ENCODE data around the gene EXOC8. TPM values are rescaled to one million over a fixed set of nuclear protein-coding genes. Genes with fewer than 3 reads are reported as not detected.

Gene EXOC8
- total RNA-seq, 1 experiment from 2014 or later = 12.7 TPM

GRCh38 chr1:231384696-231385415 lies 47.2 kb upstream of the EXOC8 start:
- Histone ChIP-seq H4K20me1 (ENCODE audit: insufficient read depth) (peaks cover 36% of the 10 kb centered on the region), H3K9me2 (ENCODE audit: insufficient read depth) (no peaks in the 10 kb centered on the region), H3K4me1 (ENCODE audit: control insufficient read depth in 1 of 2, insufficient read depth in 2 of 2, low read length in 2 of 2) (peaks cover 23 to 40% of the 10 kb centered on the region in 2 experiments), H3K27ac (ENCODE audit: low read depth, low read length) (no peak overlapping the region), H3K27me3 (ENCODE audit: insufficient read depth, low read length) (no peaks in the 10 kb centered on the region), H3K9ac (ENCODE audit: low read length) (no peak overlapping the region), H2AFZ (ENCODE audit: low read depth, low read length, poor library complexity, severe bottlenecking) (no peak overlapping the region), H3K4me3 (replicated peaks in 1 of 2; ENCODE audit: low read depth in 1 of 2, low read length in 2 of 2) (no peak overlapping the region), H3K4me2 (ENCODE audit: low read length) (no peak overlapping the region), H3K36me3 (ENCODE audit: control insufficient read depth in 1 of 2, insufficient read depth in 2 of 2, low read length in 2 of 2) (no peaks in the 10 kb centered on the region), H3K79me2 (ENCODE audit: insufficient read depth, low read length) (peaks cover 98% of the 10 kb centered on the region), H3K9me3 (ENCODE audit: control insufficient read depth in 1 of 2, insufficient read depth in 1 of 2, low read depth in 1 of 2, low read length in 2 of 2) (no peaks in the 10 kb centered on the region)
- no peak for DNase-seq (ENCODE audit: low read depth, low spot score)
- CTCF ChIA-PET = no interaction called here
- RAD21 ChIA-PET (ENCODE audit: low non-redundant PET in 1 of 2, low total read pairs in 2 of 2, uncharacterized antibody in 2 of 2, unreplicated experiment in 2 of 2) = no interaction called here
- TF ChIP-seq SIN3A (IDR thresholded peaks at IDR 0.05; ENCODE audit: low read depth) = no peak
- TF ChIP-seq YY1 (IDR thresholded peaks at IDR 0.05; ENCODE audit: extremely low read depth, insufficient replicate concordance, low read depth, low read length) = no peak
- TF ChIP-seq SP1 (IDR thresholded peaks at IDR 0.05; ENCODE audit: low read depth) = no peak
- TF ChIP-seq ZFX (IDR thresholded peaks at IDR 0.05) = no peak
- no peak for TF ChIP-seq ELF1 (IDR thresholded peaks at IDR 0.05; ENCODE audit: borderline replicate concordance, low read depth)
- no peak; the same call in 1 of the 2 replicates for TF ChIP-seq POLR2AphosphoS5 (IDR thresholded peaks at IDR 0.05; ENCODE audit: low read depth, low read length)
- no TSS peak for BruUV-seq (replicated peaks)
- ATAC-seq = no peak
- POLR2A ChIA-PET = no interaction called here
- intact Hi-C loops (cut with micrococcal nuclease) = no loop called here

- H3K9me3 ChIP-seq (ENCODE audit: control insufficient read depth in 1 of 2, insufficient read depth in 1 of 2, low read depth in 1 of 2, low read length in 2 of 2) = no peaks in the 10 kb centered on the region
- ChIA-PET RAD21 (ENCODE audit: low non-redundant PET in 1 of 2, low total read pairs in 2 of 2, uncharacterized antibody in 2 of 2, unreplicated experiment in 2 of 2) (no interaction called here), CTCF (no interaction called here), POLR2A (no interaction called here)
- H3K27me3 ChIP-seq (ENCODE audit: insufficient read depth, low read length) = no peaks in the 10 kb centered on the region
- H4K20me1 ChIP-seq (ENCODE audit: insufficient read depth) = peaks cover 38% of the 10 kb centered on the region
- H3K4me3 ChIP-seq (replicated peaks in 1 of 2; ENCODE audit: low read depth in 1 of 2, low read length in 2 of 2) = no peak overlapping the region
- no peak for DNase-seq (ENCODE audit: low read depth, low spot score)
- no peak overlapping the region for H2AFZ ChIP-seq (ENCODE audit: low read depth, low read length, poor library complexity, severe bottlenecking)
- intact Hi-C loops (cut with micrococcal nuclease) = no loop called here
- no peak overlapping the region for H3K4me2 ChIP-seq (ENCODE audit: low read length)
- H3K27ac ChIP-seq (ENCODE audit: low read depth, low read length) = no peak overlapping the region
- no peaks in the 10 kb centered on the region for H3K36me3 ChIP-seq (ENCODE audit: control insufficient read depth in 1 of 2, insufficient read depth in 2 of 2, low read length in 2 of 2)
- H3K9me2 ChIP-seq (ENCODE audit: insufficient read depth) = no peaks in the 10 kb centered on the region
- no peak for ATAC-seq
- H3K4me1 ChIP-seq (ENCODE audit: control insufficient read depth in 1 of 2, insufficient read depth in 2 of 2, low read length in 2 of 2) = peaks cover 13 to 24% of the 10 kb centered on the region in 2 experiments; a peak in 3 of 4 replicates
- BruUV-seq (replicated peaks) = no TSS peak
- H3K9ac ChIP-seq (ENCODE audit: low read length) = no peak overlapping the region
- peaks cover 98% of the 10 kb centered on the region for H3K79me2 ChIP-seq (ENCODE audit: insufficient read depth, low read length)
- TF ChIP-seq EZH2phosphoT487 (IDR thresholded peaks at IDR 0.05; ENCODE audit: borderline replicate concordance) = no peak
- TF ChIP-seq FOSL1 (IDR thresholded peaks at IDR 0.05; ENCODE audit: low read depth) = no peak
- TF ChIP-seq ZBTB33 (IDR thresholded peaks at IDR 0.05; ENCODE audit: extremely low read depth, insufficient replicate concordance, low read length) = no peak
- TF ChIP-seq CEBPB (IDR thresholded peaks at IDR 0.05; ENCODE audit: low read depth) = no peak
- TF ChIP-seq CTCF (IDR thresholded peaks at IDR 0.05 in 2 of 3, conservative IDR thresholded peaks at IDR 0.05 in 1 of 3; ENCODE audit: borderline replicate concordance in 1 of 3, insufficient read depth in 1 of 3, low read depth in 2 of 3, low read length in 2 of 3) = no peak
- no peak for TF ChIP-seq POLR2AphosphoS5 (IDR thresholded peaks at IDR 0.05; ENCODE audit: low read depth, low read length)
- TF ChIP-seq YY1 (IDR thresholded peaks at IDR 0.05; ENCODE audit: extremely low read depth, insufficient replicate concordance, low read depth, low read length) = no peak
- no peak for TF ChIP-seq POLR2A (IDR thresholded peaks at IDR 0.05; ENCODE audit: borderline replicate concordance, extremely low read depth, insufficient read depth, insufficient read length)
- TF ChIP-seq EGR1 (IDR thresholded peaks at IDR 0.05; ENCODE audit: low read depth) = no peak
- TF ChIP-seq ATF3 (IDR thresholded peaks at IDR 0.05) = no peak
- no peak for TF ChIP-seq ZNF274 (IDR thresholded peaks at IDR 0.05; ENCODE audit: low read depth, low read length)
These were observed 45.7 kb upstream of the EXOC8 start for GRCh38 chr1:231383159-231383860.

All from HCT116 (cell line).